HG03521 (cell line): ENCODE results near the gene ZXDC.

ENCODE experiments used
- ATAC-seq: cut with Tn5 transposase; IDR thresholded peaks from one replicate; pipeline ENCODE4 v1.9.1; 2021; ENCODE audit warnings: mild to moderate bottlenecking, moderate library complexity; ENCODE audit not compliant: unreplicated experiment

Gene ZXDC

DNA sequence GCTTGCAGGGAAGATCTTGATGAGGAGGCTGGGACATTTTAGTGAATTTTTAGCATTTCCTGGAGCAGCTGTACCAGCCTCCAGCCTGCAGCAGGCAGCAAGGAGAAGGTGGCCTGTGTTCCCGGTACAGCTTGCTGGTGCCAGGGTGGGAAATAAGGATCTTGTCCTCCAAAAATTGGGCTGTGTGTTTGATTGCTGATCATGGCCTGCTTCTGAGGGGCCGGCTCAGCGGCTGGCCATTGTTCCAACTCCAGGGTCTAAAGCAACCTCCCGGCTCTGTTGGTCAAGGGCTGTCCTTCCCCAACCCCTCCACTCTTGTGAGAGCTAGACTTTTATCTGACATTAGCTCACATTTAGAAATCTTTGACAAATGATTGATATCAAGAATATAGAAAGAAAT, 75.9 kb downstream of the ZXDC start:
- ATAC-seq, result no peak

DNA sequence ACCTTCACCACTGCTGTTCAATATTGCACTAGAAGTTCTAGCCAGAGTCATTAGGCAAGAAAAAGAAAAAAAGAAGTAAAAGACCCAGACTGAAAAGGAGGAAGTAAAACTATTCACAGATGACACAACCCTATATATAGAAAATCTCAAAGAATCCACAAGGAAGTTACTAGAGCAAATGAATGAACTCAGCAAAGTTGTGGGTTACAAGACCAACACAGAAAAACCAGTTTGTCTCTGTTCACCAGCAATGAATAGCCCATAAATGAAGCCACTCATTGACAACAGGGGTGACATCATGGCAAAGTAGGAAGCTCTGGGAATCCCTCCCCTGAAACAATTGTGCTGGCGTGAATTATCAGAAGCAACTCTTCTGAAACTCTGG, 76.3 kb downstream of the ZXDC start:
- ATAC-seq, result no peak

DNA sequence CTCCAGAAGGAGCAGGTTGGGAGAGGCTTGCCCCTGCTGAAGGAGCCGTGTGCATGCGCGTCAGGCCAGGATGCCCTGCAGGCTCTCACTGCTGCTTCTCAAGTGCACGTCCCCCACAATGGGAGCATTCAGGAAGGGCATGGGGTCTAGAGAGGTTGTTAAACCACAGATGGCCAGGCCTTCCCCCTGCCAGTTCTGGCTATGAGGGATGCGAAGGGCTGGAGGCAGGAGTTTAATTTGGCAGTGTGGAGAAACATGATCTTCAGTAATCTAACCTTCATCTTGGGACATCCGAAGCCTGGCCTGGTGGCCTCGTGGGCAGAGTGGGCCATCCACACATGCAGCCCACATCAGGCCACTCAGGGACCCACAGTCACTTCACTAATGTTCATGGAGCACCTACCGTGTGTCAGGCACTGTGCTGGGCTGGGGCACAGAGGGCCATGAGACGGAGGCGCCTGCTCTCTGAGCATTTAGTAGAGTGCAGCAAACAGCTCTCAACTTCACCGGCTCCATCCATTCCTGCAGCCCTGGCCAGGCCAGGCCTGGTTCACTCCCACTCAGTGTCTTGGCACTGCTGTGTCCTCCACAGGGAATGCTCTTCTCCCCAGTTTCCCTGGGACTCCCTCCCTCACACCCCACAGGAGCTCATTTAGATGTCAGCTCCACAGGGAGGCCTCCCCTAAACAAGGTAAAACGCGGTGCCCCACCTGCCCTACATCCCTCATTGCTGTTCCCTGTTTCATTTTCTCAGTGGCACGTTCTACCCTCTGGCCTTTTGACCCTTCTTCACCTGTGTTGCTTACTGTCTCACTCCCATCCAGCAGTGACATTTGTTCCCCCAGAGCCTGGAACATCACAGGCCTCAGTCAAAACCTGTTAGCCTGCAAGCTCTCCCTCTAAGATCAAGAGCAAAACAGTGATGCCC, 77.0 kb downstream of the ZXDC start:
- no peak for ATAC-seq

DNA sequence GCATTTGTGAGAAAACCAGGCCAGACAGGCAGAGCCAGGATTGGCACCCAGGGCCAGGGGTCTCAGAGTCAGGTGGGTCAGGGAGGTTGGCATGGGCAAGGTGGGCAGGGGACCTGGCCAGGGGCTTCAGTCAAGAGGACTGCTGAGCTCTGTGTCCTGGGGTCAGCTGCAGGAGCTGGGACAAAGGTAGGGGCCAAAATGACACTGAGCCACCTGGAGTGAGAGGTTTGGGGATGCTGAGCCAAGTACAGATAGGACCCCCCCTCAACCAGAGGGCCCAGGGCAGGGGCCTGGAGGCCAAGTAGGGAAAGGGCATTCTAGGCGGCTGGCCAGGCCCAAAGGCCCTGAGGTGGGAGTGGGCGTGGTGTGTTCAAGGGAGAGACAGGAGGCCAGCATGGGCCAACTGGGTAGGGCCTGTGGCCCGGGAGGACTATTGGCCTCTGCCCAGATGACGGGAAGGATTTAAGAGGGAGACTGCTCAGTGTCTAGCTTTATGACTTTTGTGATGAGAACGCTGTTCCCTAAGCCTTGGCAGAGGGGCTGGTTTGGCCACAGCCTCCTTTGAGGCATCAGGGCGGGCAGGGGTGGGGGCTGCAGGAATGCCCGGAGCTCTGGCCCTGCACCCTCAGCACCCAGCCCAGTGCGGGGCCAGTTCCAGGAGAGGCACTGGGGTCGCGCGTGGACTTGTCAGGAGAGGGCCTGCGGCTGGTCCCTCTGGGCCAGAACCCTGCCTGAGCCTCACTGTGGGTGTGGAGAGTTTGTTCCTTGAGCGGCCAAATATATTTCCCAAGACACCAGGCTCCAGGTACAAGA, 77.9 kb downstream of the ZXDC start:
- ATAC-seq, result no peak

DNA sequence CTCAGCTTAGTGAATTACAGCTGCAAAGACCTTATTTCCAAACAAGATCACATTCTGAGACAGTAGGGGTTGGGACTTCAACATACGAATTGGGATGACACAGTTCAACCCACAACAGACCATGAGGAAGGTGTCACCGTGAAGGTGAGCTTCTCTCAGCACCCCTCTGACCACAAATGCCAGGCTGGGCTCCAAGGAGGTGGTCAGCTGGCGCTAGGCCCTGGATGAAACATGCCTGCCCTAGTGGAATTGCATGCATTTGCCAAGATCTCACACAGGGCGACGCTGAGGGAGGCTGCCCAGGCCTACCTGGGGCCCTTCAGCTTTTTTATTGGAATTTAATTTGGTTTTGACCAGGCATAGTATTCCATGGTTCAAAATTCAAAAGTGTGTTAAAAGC, 79.2 kb downstream of the ZXDC start:
- no peak for ATAC-seq

DNA sequence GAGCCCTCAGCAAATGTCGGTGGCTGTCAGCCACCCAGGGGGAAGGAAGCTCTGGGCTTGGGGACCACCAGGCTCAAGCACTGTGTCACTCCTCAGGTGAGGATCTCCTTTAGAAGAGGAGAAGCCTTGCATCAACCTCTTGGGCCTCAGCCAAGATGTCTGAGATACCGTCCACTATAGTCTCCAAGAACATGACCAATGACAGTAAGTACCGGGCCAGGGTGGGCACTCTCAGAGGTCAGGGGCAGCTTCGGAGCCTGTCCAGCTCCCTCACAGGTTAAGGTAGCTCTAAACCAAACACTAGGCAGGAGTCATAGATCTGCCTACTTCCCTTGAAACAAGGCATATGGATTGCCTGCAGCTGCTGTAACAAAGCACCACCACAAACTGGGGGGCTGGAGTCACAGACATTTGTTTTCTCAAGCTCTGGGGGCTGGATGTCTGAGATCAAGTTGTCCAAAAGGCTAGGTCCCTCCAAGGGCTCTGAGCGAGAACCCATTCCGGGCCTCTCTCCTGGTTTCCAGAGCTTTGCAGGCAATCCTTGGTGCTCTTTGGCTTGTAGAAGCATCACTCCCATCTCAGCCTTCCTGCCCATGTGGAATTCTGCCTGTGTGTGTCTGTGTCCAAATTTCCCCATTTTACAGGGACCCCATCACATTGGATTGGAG, 79.7 kb downstream of the ZXDC start:
- ATAC-seq, result no peak

DNA sequence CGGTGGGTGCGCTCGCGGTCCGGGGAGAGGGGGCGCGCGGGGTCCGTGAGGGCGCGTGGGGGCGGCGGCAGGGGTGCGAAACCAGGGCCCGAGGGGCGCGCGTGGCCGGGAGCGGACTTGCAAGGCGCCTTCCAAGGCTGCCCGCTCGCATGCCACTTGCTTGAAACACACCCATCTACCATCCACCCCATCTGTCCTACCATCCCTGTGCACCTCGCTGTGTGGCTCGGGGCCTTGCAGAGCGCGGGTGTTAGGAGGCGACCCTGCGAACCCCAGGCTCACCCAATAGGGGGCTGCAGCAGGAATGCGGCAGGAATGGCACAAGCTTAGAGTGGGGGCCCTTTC, 80.7 kb downstream of the ZXDC start:
- no peak for ATAC-seq

DNA sequence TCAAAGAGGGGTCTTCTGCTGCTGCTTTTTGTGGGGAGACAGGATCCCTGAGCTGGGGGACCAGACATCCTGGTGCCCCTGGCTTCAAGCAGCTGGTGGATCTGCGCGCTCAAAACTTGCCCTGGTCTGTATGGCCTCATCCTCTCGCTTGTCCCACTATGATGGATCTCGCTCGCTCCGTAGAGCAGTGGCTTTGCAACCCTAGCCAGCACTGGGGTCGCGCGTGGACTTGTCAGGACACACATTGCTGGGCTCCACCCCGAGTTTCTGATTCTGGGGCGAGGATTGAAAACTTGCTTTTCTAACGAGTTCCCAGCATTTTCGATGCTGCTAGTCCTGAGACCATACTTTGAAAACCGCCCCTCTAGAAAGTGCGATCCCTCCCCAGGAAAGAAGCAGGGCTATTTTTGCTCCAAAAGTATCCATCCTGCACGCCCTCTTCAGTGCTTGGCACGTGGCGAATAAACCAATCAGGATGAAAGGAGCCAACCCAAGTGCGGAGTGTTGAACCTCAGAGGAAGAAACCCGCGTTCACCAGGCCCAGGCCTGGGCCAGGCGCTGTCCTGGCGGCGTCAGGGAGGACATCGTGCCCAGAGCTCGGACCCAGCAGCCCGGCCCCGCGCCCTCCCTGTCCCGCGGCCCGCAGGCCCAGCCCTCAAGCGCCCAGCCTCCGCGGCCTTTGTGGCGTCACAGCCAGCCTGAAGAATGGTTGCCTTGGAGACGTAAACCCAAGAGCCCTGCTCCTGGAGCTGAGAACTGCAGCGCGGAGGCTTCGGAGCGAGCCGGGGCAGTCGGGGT, 81.3 kb downstream of the ZXDC start, which contains the start of gene CFAP100:
CFAP100 (plus strand) TSS at position 731 of the 798 bp plus-strand sequence. CDS start 1,092 bp downstream, outside the sequence.
- no peak for ATAC-seq

DNA sequence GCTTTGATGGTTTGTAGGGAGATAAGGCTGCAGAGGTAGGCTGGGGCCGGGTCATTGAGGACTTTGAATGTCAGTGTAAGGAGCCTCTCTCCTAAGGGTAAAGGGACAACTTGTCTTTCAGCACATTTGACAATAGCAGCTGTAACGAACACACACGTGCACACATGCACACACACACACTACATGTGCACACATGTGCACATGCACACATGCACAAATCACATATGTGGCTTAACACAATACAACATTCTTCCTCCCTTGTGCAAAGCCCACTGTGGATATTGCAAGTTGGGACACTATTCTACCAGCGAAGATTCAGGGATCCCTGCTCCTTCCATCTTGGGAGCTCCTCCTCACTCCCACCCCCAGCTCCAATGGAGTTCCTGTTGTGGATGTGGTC, 82.1 kb downstream of the ZXDC start:
- ATAC-seq, result no peak

DNA sequence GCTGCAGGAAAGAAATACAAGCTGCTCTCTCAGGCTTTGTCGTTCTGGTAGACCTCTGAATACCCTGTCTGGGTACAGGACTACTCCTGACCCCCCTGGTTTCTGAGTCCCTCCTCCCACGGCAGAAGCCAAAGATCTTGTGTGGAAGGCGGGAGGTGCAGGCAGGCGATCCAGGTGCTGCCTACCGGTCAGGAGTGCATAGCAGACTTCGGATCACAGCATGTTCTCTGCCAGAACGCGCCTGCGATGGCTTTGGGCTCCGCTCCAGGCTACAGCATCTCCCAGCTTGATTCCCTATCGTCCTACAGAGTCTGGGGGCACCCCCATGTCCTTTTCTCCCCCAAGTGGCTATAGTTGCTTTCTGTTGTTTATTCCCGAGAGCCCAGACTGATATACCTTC, 83.4 kb downstream of the ZXDC start:
- no peak for ATAC-seq

DNA sequence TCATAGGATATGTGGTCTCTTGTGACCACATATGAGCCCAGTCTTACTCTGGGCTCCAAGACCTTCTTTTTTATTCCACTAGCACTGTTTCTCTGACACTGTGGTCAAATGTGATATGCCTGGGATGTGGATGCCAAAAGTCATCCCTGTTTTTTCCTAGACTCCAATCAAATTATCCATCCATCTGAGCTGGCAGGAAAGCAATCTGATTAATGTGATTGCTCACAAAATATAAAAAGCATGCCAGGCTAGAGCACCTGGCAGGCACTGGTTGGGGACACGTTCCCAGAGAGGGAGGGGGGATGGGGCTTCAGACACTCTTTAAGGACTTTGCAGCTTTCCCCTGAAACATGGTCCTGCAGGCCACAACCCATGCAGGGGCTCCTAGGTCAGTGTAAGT, 84.1 kb downstream of the ZXDC start:
- no peak for ATAC-seq

DNA sequence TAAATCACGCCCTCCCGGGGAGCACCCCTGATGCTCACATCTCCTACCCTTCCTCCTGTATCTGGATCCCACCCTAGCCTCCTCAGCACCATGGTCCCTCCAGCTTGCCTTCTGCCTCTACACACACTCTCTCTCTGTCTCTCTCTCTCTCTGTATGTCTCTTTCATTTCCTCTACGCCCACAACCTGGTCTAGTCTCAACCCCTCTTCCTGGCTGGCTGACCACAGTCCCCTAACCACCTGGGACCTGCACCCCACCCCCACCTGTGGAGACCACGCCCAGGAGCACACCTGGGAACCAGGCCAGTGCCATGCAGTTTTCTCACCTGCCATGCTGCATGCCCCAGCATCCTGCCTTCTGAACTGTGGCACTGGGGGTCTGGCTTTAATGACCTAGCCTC, 84.9 kb downstream of the ZXDC start:
- ATAC-seq, result no peak

DNA sequence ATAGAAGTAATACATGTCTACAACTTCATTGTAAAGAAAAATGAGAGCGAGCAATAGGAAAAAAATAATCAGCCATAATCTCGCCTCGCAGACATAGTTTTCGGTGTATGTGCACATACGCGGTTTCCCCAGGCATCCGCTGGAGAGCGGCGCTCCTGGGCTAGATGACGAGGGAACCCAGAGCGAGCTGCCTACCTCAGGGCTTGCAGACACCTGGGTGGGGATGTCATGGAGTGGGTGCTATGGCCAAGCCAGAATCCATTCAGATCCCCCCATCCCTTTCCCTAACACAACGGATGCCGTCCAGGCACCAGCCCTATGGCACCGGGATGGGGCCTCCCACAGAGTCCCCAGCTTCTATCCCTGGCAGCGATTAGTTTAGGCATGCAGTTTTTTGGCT, 85.5 kb downstream of the ZXDC start:
- ATAC-seq, result no peak

DNA sequence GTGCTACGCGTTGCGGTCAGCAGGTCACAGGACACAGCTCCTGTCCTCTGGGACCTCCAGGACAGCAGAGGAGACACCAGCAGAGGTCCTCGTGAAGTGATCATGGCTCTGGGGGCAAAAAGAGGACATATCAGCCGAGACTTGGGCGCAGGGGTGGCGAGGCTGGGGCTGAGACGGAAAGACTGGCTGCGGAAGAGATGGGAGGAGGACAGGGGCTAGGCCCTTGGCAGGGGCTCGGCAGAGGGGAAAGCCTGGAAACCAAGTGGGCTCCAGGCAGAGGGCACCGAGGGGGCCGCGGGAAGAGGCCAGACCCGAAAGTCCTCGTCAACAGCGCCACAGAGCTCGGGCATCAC, 85.9 kb downstream of the ZXDC start:
- ATAC-seq, result no peak

DNA sequence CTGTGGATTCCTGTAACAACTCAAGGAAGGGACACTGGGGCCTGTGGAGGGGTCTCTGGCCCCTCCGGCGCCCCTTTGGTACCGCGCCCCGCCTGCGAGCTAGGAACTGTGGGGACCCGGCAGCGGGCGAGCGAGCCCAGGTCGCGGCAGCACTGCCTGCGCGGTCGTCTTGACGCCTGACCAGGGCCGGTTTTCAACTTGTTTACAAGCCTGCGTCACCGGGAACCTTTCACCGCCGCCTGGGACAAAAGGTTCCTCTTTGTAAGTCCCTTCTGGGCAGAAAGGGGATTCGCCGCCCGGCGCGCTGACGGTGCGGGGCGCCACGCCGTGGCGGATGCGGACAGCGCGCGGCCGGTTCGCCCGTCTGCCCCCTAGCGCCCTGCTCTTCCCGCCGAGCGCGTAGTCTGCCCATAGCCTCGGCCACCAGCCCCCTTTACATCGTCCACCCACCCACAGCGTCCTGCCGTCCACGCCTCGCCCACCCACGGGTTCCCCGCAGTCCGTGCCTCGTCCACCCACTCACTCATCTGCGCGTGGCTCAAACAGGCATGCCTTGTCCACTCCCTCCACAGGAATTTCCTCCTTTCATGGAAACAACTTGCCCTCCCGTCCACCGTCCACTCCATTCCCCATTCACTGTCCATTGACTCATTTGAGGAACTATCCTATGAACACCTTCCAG, 86.4 kb downstream of the ZXDC start:
- peak; percentile 59 for ATAC-seq
